ENCODE measurements around the gene DDX47.
A peak's percentile ranks its signal among the peaks of the same experiment; 100 is the strongest.

DDX47 gene

DNA sequence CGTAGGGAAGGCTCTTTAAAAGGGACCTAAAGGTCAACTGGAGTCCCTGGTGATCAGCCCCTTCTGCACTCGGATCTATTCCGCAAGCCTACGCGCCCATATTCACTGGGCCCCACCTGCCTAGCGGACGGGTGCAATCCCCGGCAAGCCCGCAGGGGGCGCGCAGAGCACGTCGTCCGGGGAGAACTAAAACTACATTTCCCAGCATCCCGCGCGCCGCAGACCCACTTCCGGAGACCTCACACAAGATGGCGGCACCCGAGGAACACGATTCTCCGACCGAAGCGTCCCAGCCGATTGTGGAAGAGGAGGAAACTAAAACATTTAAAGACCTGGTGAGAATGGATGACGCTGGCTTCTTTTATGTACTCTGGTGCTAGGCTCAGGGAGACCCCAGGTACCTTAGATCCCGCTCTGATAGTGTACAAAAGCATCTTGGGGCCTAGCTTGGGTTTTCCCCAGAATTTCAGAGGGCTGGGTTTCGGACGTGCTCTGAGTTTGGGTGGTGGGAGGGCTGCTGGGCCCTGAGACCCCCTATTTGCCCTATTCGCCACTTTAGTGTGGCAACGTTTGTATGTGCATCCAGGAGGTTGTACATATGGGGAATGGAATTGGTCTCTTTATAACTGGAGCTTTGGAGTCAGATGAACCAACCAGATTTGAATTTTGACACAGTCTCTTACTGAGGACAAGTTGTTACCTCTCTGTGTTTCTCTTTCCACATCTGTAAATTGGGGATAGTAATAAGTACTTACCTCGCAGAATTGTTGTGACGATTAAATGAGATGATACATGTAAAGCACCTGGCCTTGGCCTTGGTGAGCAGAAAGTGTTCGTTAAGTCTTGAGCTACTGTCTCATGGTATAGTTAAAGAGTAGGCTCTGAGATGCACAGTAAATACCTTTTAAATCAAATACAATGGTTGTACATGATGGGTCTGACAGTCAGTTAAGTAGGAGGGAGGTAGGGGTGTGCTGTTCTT, at the start of gene DDX47:
Gene DDX47, plus strand, starts transcription at position 227 of the 982 bp plus-strand sequence. Its CDS starts 22 bp downstream, at position 249.
- FAIRE-seq, result peak; percentile 65

DNA sequence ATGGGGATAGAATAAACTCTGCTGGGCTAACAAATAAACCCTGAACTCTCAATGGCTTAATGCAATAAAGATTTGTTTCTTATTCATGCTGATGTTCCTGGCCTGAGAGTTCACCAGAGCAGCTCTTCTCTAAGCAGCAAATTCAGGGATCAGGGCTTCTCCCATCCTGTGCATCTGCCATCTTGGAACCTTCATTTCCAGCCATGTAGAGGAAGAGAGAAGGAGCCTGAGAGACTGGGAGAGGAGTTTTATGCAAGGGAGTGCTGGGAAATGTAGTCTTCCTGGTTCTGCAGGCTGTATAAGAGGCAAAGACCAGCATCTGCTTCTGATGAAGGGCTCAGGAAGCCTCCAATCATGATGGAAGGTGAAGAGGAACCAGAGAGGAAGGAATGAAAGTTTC, 48.3 kb upstream of the DDX47 start:
- FAIRE-seq, result no peak

DNA sequence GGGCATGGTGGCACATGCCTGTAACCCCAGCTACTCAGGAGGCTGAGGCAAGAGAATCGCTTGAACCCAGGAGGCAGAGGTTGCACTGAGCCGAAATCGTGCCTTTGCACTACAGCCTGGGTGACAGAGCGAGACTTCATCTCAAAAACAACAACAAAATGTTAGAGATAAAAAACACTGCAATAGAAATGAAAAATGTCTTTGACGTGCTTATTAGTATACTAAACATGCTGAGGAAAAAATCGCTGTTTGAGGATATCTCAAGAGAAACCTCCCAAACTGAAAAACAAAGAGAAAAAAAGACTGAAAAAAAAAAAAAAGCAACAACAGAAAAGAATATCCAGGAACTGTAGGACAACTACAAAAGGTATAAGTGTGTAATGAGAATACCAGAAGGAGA, 42.9 kb upstream of the DDX47 start:
- no peak for FAIRE-seq

DNA sequence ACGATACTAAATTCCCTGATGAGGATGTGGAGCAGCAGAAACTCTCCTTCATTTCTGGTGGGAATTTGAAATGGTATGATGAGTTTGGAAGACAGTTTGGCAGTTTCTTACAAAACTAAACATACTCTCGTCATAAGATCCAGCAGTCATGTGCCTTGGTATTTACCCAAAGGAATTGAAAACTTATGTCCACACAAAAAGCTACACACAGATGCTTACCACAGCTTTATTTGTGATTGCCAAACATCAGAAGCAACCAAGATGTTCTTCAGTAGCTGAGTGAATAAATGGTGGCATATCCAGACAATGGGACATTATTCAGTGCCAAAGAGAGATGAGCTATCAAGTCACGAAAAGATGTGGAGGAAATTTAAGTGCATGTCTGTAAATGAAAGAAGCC, 38.4 kb upstream of the DDX47 start:
- FAIRE-seq, result no peak

GRCh38 chr12:12776261-12776660, 36.9 kb upstream of the DDX47 start:
- no peak for FAIRE-seq

GRCh38 chr12:12777092-12777491, 36.1 kb upstream of the DDX47 start:
- FAIRE-seq, result no peak

GRCh38 chr12:12779007-12779406, 34.1 kb upstream of the DDX47 start:
- no peak for FAIRE-seq

GRCh38 chr12:12779529-12779928, 33.6 kb upstream of the DDX47 start:
- no peak for FAIRE-seq

DNA sequence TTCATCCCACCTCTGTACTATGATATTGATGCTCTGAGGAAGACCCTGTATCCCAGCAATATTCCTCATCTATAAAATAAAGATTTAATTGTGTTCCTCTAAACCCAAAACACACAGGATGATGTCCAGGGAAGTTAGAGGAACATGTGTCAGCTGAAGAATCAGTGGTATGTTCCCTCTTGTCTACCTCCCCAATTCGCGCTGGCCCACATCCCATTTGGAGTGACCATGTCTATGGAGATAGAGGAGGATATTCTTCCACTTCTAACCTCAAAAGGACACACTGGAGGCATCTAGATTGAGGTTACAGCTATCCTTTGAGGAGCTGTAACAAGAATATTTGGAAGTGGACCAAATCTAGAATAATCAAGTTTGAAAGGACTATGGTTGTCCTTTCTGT, 29.0 kb upstream of the DDX47 start:
- no peak for FAIRE-seq

- FAIRE-seq, result no peak
Measured at GRCh38 chr12:12784911-12785814, 28.0 kb upstream of the DDX47 start, which contains the start of gene APOLD1. Gene APOLD1 (plus strand): TSS chr12:12785659. CDS start chr12:12785692, 33 bp downstream.

GRCh38 chr12:12786351-12786705, 26.8 kb upstream of the DDX47 start:
- no peak for FAIRE-seq

- FAIRE-seq, result no peak
Measured at GRCh38 chr12:12786706-12787601, 26.2 kb upstream of the DDX47 start.

- FAIRE-seq, result no peak
Measured at GRCh38 chr12:12788131-12788530, 25.0 kb upstream of the DDX47 start.

DNA sequence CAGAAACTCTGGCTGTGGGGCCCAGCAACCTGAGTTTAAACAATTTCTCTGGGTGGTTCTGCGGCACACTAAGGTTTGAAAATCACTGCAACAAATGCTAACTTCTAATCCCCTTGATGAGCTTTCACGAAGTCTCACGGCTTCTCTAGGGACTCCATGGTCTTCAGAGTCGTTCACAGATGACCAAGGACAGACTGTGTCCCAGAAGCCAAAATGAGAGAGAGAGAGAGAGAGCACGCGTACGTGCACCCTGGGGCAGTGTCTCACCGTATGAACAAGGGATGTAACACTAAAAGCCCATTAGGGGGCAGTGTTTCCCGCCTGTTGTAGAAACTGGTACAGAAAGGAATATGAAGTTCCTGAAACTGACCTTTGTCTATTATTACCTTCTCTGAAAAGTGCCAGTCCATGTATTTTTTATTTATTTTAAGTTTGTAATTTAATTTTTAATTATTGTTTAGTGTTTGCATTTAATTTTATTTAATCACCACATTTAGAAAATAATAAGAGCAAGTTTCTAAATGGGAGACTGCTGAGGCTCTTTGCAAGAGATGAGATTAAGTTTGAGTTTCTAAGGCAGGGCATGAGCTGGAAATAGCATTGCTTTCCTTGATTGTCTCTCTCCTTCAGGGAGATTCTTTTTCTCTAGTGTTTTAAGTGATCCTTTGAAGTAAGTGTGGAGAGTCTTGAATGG, 24.3 kb upstream of the DDX47 start:
- peak; percentile 78 for FAIRE-seq

- no peak for FAIRE-seq
Measured at GRCh38 chr12:12790956-12791355, 22.2 kb upstream of the DDX47 start.

- FAIRE-seq, result no peak
Measured at GRCh38 chr12:12791756-12792369, 21.3 kb upstream of the DDX47 start.

DNA sequence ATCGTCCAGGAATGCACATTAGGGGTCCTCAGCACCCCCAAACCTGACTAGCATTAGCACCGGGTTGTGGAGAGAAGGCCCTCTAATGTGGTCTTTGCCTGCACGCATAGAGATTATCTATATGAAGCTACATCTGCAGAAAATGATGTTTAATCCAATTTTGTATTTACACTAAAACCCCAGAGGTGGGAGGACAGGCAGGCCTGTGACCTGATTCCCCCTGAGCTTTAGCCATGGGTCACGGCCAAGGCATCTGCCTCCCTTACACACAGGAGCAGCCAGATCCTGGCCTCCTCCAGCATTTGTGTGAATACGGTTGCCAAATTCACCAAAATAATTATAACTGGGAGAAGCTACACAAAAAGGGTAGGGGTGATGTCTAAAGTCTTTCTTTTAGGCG, 20.7 kb upstream of the DDX47 start:
- FAIRE-seq, result no peak

DNA sequence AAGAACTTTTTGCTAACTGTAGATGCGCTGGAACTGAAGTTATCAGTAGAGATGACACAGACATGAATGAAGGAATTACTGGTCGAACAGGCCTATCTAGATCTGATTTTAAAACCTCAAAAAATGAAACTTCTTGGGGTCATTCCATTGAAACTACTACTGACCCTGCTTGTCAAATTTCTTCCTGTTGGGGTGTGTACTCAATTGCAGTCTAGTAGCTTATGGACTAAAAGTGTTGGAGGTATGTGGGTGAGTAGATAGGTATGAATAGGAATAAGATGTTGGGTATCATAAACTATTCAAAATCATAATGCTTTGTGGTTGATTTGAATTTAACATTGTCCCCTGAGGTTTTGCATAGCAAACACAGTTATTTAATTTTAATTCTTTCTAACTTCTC, 18.5 kb upstream of the DDX47 start:
- FAIRE-seq, result no peak

GRCh38 chr12:12796171-12796570, 17.0 kb upstream of the DDX47 start:
- no peak for FAIRE-seq

DNA sequence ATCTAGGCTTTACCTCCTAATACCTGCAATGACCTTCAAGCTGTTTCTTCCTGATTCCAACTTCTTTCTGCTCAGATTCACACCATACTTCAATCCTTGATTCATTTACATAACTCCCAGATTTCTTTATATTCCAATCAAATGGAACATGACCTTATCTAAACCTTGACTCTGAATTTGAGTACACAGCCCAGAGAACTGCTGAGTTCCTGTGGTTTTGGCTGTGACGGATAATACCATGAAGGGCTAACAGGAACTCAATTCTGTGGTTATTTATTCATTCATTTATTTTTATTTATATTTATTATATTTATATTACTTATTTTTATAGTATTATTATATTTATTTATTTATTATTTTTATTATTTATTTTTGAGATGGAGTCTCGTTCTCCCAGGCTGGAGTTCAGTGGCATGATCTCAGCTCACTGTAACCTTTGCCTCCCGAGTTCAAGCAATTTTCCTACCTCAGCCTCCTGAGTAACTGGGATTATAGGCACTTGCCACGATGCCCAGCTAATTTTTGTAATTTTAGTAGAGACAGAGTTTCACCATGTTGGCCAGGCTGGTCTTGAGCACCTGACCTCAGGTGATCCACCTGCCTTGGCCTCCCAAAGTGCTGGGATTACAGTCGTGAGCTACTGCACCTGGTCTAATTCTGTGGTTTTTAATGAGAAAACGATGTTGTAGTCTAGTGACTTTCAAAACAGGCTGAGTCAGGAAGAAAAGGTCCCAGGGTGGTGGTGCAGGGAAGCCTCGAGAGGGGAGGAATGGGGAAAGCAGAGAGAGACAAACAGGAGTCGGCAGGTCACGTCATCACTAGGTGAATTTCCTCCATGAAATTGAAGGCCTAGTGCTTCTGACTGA, 16.0 kb upstream of the DDX47 start:
- FAIRE-seq, result no peak

Data from A204.1 (cell line).